GM12864 (cell line): ENCODE measurements around the gene FOXK2.
"Not testable (repeated sequence)": the region's sequence is repeated elsewhere in the genome, so short reads cannot be mapped to it uniquely, and the experiment has no call there.

Source experiments
- DNase-seq: peaks from one replicate; pipeline ENCODE4 v3.0.0-alpha.2; 2011; ENCODE audit warnings: low read depth
- H3K4me3 ChIP-seq: 2 replicates; pipeline ENCODE4 v1.5.1; 2011; ENCODE audit warnings: mild to moderate bottlenecking, low read depth, low read length, control low read depth
- CTCF ChIP-seq: IDR thresholded peaks from 2 replicates; pipeline ENCODE4 v1.5.1; 2011; ENCODE audit warnings: low read depth, mild to moderate bottlenecking, moderate library complexity, low read length, control low read depth, inconsistent platforms; ENCODE audit errors: missing control alignments

FOXK2 gene

GRCh38 chr17:82531431-82531881 lies 11.9 kb downstream of the FOXK2 start:
- no peak for DNase-seq
- TF ChIP-seq CTCF, result no peak
- no peak overlapping the region for H3K4me3 ChIP-seq

GRCh38 chr17:82534401-82534812 lies 14.9 kb downstream of the FOXK2 start:
- DNase-seq, result no peak
- H3K4me3 ChIP-seq, result no peak overlapping the region
- TF ChIP-seq CTCF, result no peak

- no peak overlapping the region for H3K4me3 ChIP-seq
- TF ChIP-seq CTCF, result no peak
- DNase-seq, result no peak
Measured at GRCh38 chr17:82536512-82537201, 17.1 kb downstream of the FOXK2 start.

GRCh38 chr17:82537228-82537627 lies 17.7 kb downstream of the FOXK2 start:
- not testable (repeated sequence) for H3K4me3 ChIP-seq, DNase-seq

GRCh38 chr17:82539076-82539475 lies 19.5 kb downstream of the FOXK2 start:
- not testable (repeated sequence) for H3K4me3 ChIP-seq, DNase-seq

- TF ChIP-seq CTCF, result no peak
- no peak overlapping the region for H3K4me3 ChIP-seq
- no peak for DNase-seq
Measured at GRCh38 chr17:82542439-82542838, 22.9 kb downstream of the FOXK2 start.

- no peak for TF ChIP-seq CTCF
- DNase-seq, result no peak
- no peak overlapping the region for H3K4me3 ChIP-seq
Measured at GRCh38 chr17:82544431-82545070, 25.0 kb downstream of the FOXK2 start.

- DNase-seq, result no peak
- TF ChIP-seq CTCF, result no peak
- H3K4me3 ChIP-seq, result no peak overlapping the region
Measured at GRCh38 chr17:82545071-82545462, 25.5 kb downstream of the FOXK2 start.
